A673 (cell line): ENCODE measurements around the gene RAPGEF5.

Experiments used
- EZH2 ChIP-seq: fragments of 200-600 bp; sonication (generic); IDR thresholded peaks from 2 replicates; pipeline ENCODE4 v1.6.1; 2017; ENCODE audit warnings: borderline replicate concordance, low read depth, mild to moderate bottlenecking, mixed read lengths, antibody characterized with exemption, low read length; ENCODE audit not compliant: poor library complexity, severe bottlenecking
- TF ChIP-seq, protein P1 (sequence below): fragments of 300-800, 200-600 bp; sonication (generic); conservative IDR thresholded peaks from 2 replicates; pipeline ENCODE4 v1.5.1; 2017; ENCODE audit warnings: low read depth, mild to moderate bottlenecking, antibody characterized with exemption, low read length, moderate library complexity, mixed read lengths

- TF ChIP-seq, protein P1, sequence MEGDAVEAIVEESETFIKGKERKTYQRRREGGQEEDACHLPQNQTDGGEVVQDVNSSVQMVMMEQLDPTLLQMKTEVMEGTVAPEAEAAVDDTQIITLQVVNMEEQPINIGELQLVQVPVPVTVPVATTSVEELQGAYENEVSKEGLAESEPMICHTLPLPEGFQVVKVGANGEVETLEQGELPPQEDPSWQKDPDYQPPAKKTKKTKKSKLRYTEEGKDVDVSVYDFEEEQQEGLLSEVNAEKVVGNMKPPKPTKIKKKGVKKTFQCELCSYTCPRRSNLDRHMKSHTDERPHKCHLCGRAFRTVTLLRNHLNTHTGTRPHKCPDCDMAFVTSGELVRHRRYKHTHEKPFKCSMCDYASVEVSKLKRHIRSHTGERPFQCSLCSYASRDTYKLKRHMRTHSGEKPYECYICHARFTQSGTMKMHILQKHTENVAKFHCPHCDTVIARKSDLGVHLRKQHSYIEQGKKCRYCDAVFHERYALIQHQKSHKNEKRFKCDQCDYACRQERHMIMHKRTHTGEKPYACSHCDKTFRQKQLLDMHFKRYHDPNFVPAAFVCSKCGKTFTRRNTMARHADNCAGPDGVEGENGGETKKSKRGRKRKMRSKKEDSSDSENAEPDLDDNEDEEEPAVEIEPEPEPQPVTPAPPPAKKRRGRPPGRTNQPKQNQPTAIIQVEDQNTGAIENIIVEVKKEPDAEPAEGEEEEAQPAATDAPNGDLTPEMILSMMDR = no peak
- no peak for TF ChIP-seq EZH2
These were observed 167.2 kb downstream of the RAPGEF5 start for GRCh38 chr7:22189741-22190140.
